Muscle of arm (tissue), 14 donors: ENCODE results near the gene TUBD1. TPM values are rescaled to one million over a fixed set of nuclear protein-coding genes. Genes with fewer than 3 reads are reported as not detected.
A peak's percentile ranks its signal among the peaks of the same experiment; 100 is the strongest.
"Not testable (repeated sequence)": the region's sequence is repeated elsewhere in the genome, so short reads cannot be mapped to it uniquely, and the experiment has no call there.

Experiments used
- DNase-seq: peaks from one replicate; pipeline ENCODE4 v3.0.0-alpha.2; 2013
- long read RNA-seq, 11 donors: transcript quantifications; one replicate each; lab custom pipeline, GENCODE V29; 2026
- polyA plus RNA-seq, 12 donors: library from polyadenylated mRNA; unstranded; fragments of 120-200 nt; gene quantifications; one replicate each; pipeline ENCODE4 v1.2.1, GENCODE V29; 2013; ENCODE audit not compliant: insufficient read length in 12 of 12

Gene TUBD1
- polyA plus RNA-seq: 10 to 100 TPM in 7 of 12 donors, 1 to 10 TPM in 4, not detected in 1; 7.7 to 16.4 (median 10.9) TPM
- long read RNA-seq, donor 1, partial matches to known transcripts: 0 of 2 reads
- long read RNA-seq, donor 1, other reads (novel, unspliced or antisense): 0 of 2 reads
- long read RNA-seq, donor 2, partial matches to known transcripts: 0 of 1 reads
- long read RNA-seq, donor 2, other reads (novel, unspliced or antisense): 0 of 1 reads
- long read RNA-seq, donor 3, partial matches to known transcripts: 0 of 3 reads
- long read RNA-seq, donor 3, other reads (novel, unspliced or antisense): 0 of 3 reads
- long read RNA-seq, donor 4: 0 reads
- long read RNA-seq, donor 5, partial matches to known transcripts: 0 of 3 reads
- long read RNA-seq, donor 5, other reads (novel, unspliced or antisense): 0 of 3 reads
- long read RNA-seq, donor 6, partial matches to known transcripts: 0 of 1 reads
- long read RNA-seq, donor 6, other reads (novel, unspliced or antisense): 0 of 1 reads
- long read RNA-seq, donor 7, partial matches to known transcripts: 0 of 2 reads
- long read RNA-seq, donor 7, other reads (novel, unspliced or antisense): 0 of 2 reads
- long read RNA-seq, donor 8, partial matches to known transcripts: 0 of 2 reads
- long read RNA-seq, donor 8, other reads (novel, unspliced or antisense): 0 of 2 reads
- long read RNA-seq, donor 9, partial matches to known transcripts: 0 of 2 reads
- long read RNA-seq, donor 9, other reads (novel, unspliced or antisense): 0 of 2 reads
- long read RNA-seq, donor 10, partial matches to known transcripts: 0 of 3 reads
- long read RNA-seq, donor 10, other reads (novel, unspliced or antisense): 0 of 3 reads
- long read RNA-seq, donor 11, partial matches to known transcripts: 0 of 1 reads
- long read RNA-seq, donor 11, other reads (novel, unspliced or antisense): 0 of 1 reads

GRCh38 chr17:59892924-59893675 lies at the start of gene TUBD1, which contains the start of gene RPS6KB1:
TUBD1 (minus strand) TSS chr17:59892943; CDS start chr17:59891002, 1,941 bp downstream.
RPS6KB1 (plus strand) TSS chr17:59893121; CDS start chr17:59893185, 64 bp downstream.
- DNase-seq: peak; percentile 100

GRCh38 chr17:59941131-59941530 lies 48.4 kb upstream of the TUBD1 start:
- no peak for DNase-seq

- DNase-seq: not testable (repeated sequence)
These were observed 48.0 kb upstream of the TUBD1 start for GRCh38 chr17:59940697-59941096.

GRCh38 chr17:59933317-59933716 lies 40.6 kb upstream of the TUBD1 start:
- not testable (repeated sequence) for DNase-seq

- not testable (repeated sequence) for DNase-seq
These were observed 38.0 kb upstream of the TUBD1 start for GRCh38 chr17:59930768-59931167.

GRCh38 chr17:59930121-59930520 lies 37.4 kb upstream of the TUBD1 start:
- not testable (repeated sequence) for DNase-seq

GRCh38 chr17:59920637-59921036 lies 27.9 kb upstream of the TUBD1 start:
- DNase-seq: not testable (repeated sequence)

- no peak for DNase-seq
These were observed 23.7 kb upstream of the TUBD1 start for GRCh38 chr17:59916446-59916845.

- DNase-seq: peak; percentile 30
These were observed 21.6 kb upstream of the TUBD1 start for GRCh38 chr17:59914274-59914854.

GRCh38 chr17:59907467-59907866 lies 14.7 kb upstream of the TUBD1 start:
- no peak for DNase-seq

- DNase-seq: no peak
These were observed 10.7 kb upstream of the TUBD1 start for GRCh38 chr17:59903455-59903854.

GRCh38 chr17:59901604-59902003 lies 8.9 kb upstream of the TUBD1 start:
- no peak for DNase-seq

- no peak for DNase-seq
These were observed 6.4 kb upstream of the TUBD1 start for GRCh38 chr17:59899099-59899498.

- no peak for DNase-seq
These were observed 4.3 kb upstream of the TUBD1 start for GRCh38 chr17:59897090-59897489.

GRCh38 chr17:59893676-59894100 lies 945 bp upstream of the TUBD1 start:
- peak; percentile 26 for DNase-seq

GRCh38 chr17:59892251-59892923 lies 356 bp downstream of the TUBD1 start:
- DNase-seq: no peak

- DNase-seq: no peak
These were observed 2.0 kb downstream of the TUBD1 start for GRCh38 chr17:59890720-59891119.

- DNase-seq: no peak
These were observed 4.5 kb downstream of the TUBD1 start for GRCh38 chr17:59888145-59888750.

- no peak for DNase-seq
These were observed 7.9 kb downstream of the TUBD1 start for GRCh38 chr17:59884861-59885260.

- no peak for DNase-seq
These were observed 14.1 kb downstream of the TUBD1 start for GRCh38 chr17:59878624-59879023.
